GM23338 (cell line): Measurements from ENCODE around the gene CDKN2AIP. TPM values are rescaled to one million over a fixed set of nuclear protein-coding genes. Genes with fewer than 3 reads are reported as not detected.

ENCODE experiments used
- ATAC-seq: fragments of 200-7000 bp; cut with Tn5 transposase; 3 replicates; pipeline ENCODE4 v1.9.1; 2020
- DNase-seq: peaks from one replicate; pipeline ENCODE4 v3.0.0-alpha.2; 2015; ENCODE audit warnings: low spot score
- H2AFZ ChIP-seq: fragments of 200-600 bp; sonication (generic); 2 replicates; pipeline ENCODE4 v1.8.0; 2016; ENCODE audit warnings: antibody characterized with exemption, mild to moderate bottlenecking, moderate library complexity
- H3F3A ChIP-seq: fragments of 200-600 bp; sonication (generic); replicated peaks from 2 replicates; pipeline ENCODE4 v1.8.0; 2017; ENCODE audit warnings: antibody characterized with exemption, mixed run types, low read depth
- H3K27ac ChIP-seq: fragments of 200-600 bp; sonication (generic); 2 replicates; pipeline ENCODE4 v1.6.1; 2016; ENCODE audit warnings: low read depth
- H3K27me3 ChIP-seq: fragments of 200-600 bp; sonication (generic); 2 replicates; pipeline ENCODE4 v1.8.0; 2016; ENCODE audit warnings: mild to moderate bottlenecking, mixed run types, moderate library complexity; ENCODE audit not compliant: insufficient read depth
- H3K36me3 ChIP-seq: fragments of 200-600 bp; sonication (generic); 2 replicates; pipeline ENCODE4 v1.8.0; 2016; ENCODE audit warnings: mild to moderate bottlenecking; ENCODE audit not compliant: insufficient read depth
- H3K4me1 ChIP-seq: fragments of 200-600 bp; sonication (generic); 2 replicates; pipeline ENCODE4 v1.8.0; 2016; ENCODE audit warnings: mild to moderate bottlenecking, moderate library complexity; ENCODE audit not compliant: insufficient read depth
- H3K4me2 ChIP-seq: fragments of 200-600 bp; sonication (generic); 2 replicates; pipeline ENCODE4 v1.7.1; 2017; ENCODE audit warnings: mixed run types
- H3K4me3 ChIP-seq: fragments of 200-600 bp; sonication (generic); 2 replicates; pipeline ENCODE4 v1.6.1; 2016; ENCODE audit warnings: mixed run types
- H3K79me2 ChIP-seq: fragments of 200-600 bp; sonication (generic); replicated peaks from 2 replicates; pipeline ENCODE4 v1.8.0; 2017; ENCODE audit warnings: mild to moderate bottlenecking; ENCODE audit not compliant: insufficient read depth
- H3K9me2 ChIP-seq: fragments of 200-600 bp; sonication (generic); 2 replicates; pipeline ENCODE4 v1.8.0; 2017; ENCODE audit not compliant: insufficient read depth
- H4K20me1 ChIP-seq: fragments of 200-600 bp; sonication (generic); replicated peaks from 2 replicates; pipeline ENCODE4 v1.8.0; 2017; ENCODE audit warnings: mild to moderate bottlenecking; ENCODE audit not compliant: insufficient read depth
- H3K27ac Mint-ChIP-seq: 2 replicates; pipeline ENCODE4 v1.8.0; 2020; ENCODE audit warnings: inconsistent platforms, mild to moderate bottlenecking, moderate library complexity, mixed read lengths
- H3K27me3 Mint-ChIP-seq: 3 replicates; pipeline ENCODE4 v1.8.0; 2022; ENCODE audit warnings: low read depth, mild to moderate bottlenecking, moderate library complexity, mixed read lengths, inconsistent platforms; ENCODE audit not compliant: insufficient read depth, poor library complexity
- H3K36me3 Mint-ChIP-seq: 3 replicates; pipeline ENCODE4 v1.8.0; 2021; ENCODE audit warnings: low read depth, mild to moderate bottlenecking, inconsistent platforms, moderate library complexity, mixed read lengths
- H3K4me1 Mint-ChIP-seq: 3 replicates; pipeline ENCODE4 v1.8.0; 2020; ENCODE audit warnings: mild to moderate bottlenecking, inconsistent platforms, mixed read lengths
- H3K4me3 Mint-ChIP-seq: 3 replicates; pipeline ENCODE4 v1.8.0; 2021; ENCODE audit warnings: moderate library complexity, mild to moderate bottlenecking, inconsistent platforms, mixed read lengths
- H3K9me3 Mint-ChIP-seq: 3 replicates; pipeline ENCODE4 v1.8.0; 2020; ENCODE audit warnings: moderate library complexity, mild to moderate bottlenecking, inconsistent platforms, mixed read lengths
- CREB1 ChIP-seq: fragments of 250-450 bp; sonication (Bioruptor Pico); IDR thresholded peaks from 2 replicates; pipeline ENCODE4 v1.5.0; 2020; ENCODE audit warnings: low read depth, mild to moderate bottlenecking, moderate library complexity
- CTCF ChIP-seq, 2 experiments: fragments of 200-600 bp in 1 of 2; sonication (generic) in 1 of 2; conservative IDR thresholded peaks; 2 replicates each; pipeline versions ENCODE4 v1.5.1 to v1.6.1; 2016 to 2017; ENCODE audit warnings: antibody characterized with exemption in 2 of 2, low read depth in 2 of 2, mild to moderate bottlenecking in 2 of 2, moderate library complexity in 1 of 2
- EZH2 ChIP-seq: fragments of 200-600 bp; sonication (generic); IDR thresholded peaks from one replicate; pipeline ENCODE4 v1.8.0; 2017; ENCODE audit warnings: antibody characterized with exemption, mild to moderate bottlenecking, low read depth; ENCODE audit not compliant: unreplicated experiment
- EZH2phosphoT487 ChIP-seq: fragments of 200-600 bp; sonication (generic); IDR thresholded peaks from one replicate; pipeline ENCODE4 v1.8.1; 2018; ENCODE audit warnings: antibody characterized with exemption; ENCODE audit not compliant: unreplicated experiment
- NANOG ChIP-seq: IDR thresholded peaks from 2 replicates; pipeline ENCODE4 v1.6.1; 2016; ENCODE audit warnings: antibody characterized with exemption, borderline replicate concordance
- POLR2AphosphoS5 ChIP-seq: IDR thresholded peaks from 2 replicates; pipeline ENCODE4 v1.6.1; 2016; ENCODE audit warnings: antibody characterized with exemption, low read depth
- STAT1 ChIP-seq: IDR thresholded peaks from one replicate; pipeline ENCODE4 v1.6.1; 2016; ENCODE audit warnings: antibody characterized with exemption; ENCODE audit not compliant: unreplicated experiment
- ZNF462 ChIP-seq: fragments of 250-450 bp; sonication (Bioruptor Pico); IDR thresholded peaks from 2 replicates; pipeline ENCODE4 v1.5.0; 2020; ENCODE audit warnings: mild to moderate bottlenecking, moderate library complexity
- polyA plus RNA-seq: library from polyadenylated mRNA; unstranded; fragments of >200 nt; fragmentation: Nextera tagmentation; extraction: Ambion mirVana; gene quantifications from 2 replicates; pipeline ENCODE4 v1.2.1, GENCODE V29; 2016
- total RNA-seq: library from RNA; depleted of rRNA; stranded (reverse); fragments of >200 nt; shearing (Covaris generic); gene quantifications from 2 replicates; pipeline ENCODE4 v1.2.3, GENCODE V29; 2014

CDKN2AIP gene
- total and polyA plus RNA-seq, 2 experiments from 2014 or later = 15.2 to 27.2 TPM

GRCh38 chr4:183467246-183467645 lies 22.8 kb downstream of the CDKN2AIP start (continued):
- no peak for TF ChIP-seq ZNF462 (CRISPR knock-in tag)

- Histone ChIP-seq H3K79me2 (no peaks in the 10 kb centered on the region), H3K9me2 (no peaks in the 10 kb centered on the region), H3K27ac (no peak overlapping the region), H3F3A (no peaks in the 10 kb centered on the region), H3K36me3 (no peaks in the 10 kb centered on the region; the same call in 1 of the 2 replicates), H4K20me1 (no peaks in the 10 kb centered on the region), H3K4me3 (no peak overlapping the region), H3K27me3 (no peaks in the 10 kb centered on the region), H3K4me1 (peaks cover 5% of the 10 kb centered on the region), H2AFZ (no peak overlapping the region), H3K4me2 (no peak overlapping the region)
- TF ChIP-seq CTCF (conservative IDR thresholded peaks at IDR 0.05; ENCODE audit: low read depth in 2 of 2) (no peak), EZH2 (no peak), CREB1 (no peak), POLR2AphosphoS5 (no peak), STAT1 (no peak), EZH2phosphoT487 (no peak), NANOG (no peak)
- Mint-ChIP-seq H3K4me1 (peaks cover 23% of the 10 kb centered on the region), H3K36me3 (peaks cover 49% of the 10 kb centered on the region), H3K4me3 (no peak overlapping the region), H3K9me3 (peaks cover 39% of the 10 kb centered on the region), H3K27ac (no peak overlapping the region), H3K27me3 (peaks cover 3% of the 10 kb centered on the region)
- ATAC-seq (no peak), DNase-seq (no peak)
Measured at GRCh38 chr4:183468210-183469095, 24.0 kb downstream of the CDKN2AIP start.
